Measurements from ENCODE around the gene RALB. TPM values are rescaled to one million over a fixed set of nuclear protein-coding genes. Genes with fewer than 3 reads are reported as not detected.

RALB gene
- total and polyA plus RNA-seq, 2 experiments from 2014 or later: 15.2 to 17.4 TPM

DNA sequence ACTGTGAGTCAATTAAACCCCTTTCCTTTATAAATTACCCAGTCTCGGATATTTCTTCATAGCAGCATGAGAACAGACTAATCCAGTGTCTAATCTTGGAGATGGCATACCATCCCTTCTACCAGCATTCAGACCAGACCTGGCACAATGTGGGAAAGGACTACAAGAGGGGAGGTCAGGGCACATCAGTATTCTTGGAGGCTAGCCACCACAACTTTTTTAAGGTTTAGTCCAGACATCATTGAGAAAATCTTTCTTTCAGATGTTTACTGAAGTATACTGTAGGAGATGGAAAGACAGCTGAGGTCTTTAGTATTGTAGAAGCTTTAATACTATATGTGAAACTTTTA lies 4.0 kb downstream of the RALB start (continued):
- no peak for TF ChIP-seq POLR2AphosphoS5 (IDR thresholded peaks at IDR 0.05; ENCODE audit: low read depth)
- no peak for TF ChIP-seq ZNF331 (CRISPR knock-in tag; IDR thresholded peaks at IDR 0.05; ENCODE audit: low read depth)
- TF ChIP-seq STAT1 (IDR thresholded peaks at IDR 0.05; ENCODE audit: unreplicated experiment): no peak
- TF ChIP-seq EZH2 (IDR thresholded peaks at IDR 0.05; ENCODE audit: low read depth, unreplicated experiment): no peak
- TF ChIP-seq, protein P1, sequence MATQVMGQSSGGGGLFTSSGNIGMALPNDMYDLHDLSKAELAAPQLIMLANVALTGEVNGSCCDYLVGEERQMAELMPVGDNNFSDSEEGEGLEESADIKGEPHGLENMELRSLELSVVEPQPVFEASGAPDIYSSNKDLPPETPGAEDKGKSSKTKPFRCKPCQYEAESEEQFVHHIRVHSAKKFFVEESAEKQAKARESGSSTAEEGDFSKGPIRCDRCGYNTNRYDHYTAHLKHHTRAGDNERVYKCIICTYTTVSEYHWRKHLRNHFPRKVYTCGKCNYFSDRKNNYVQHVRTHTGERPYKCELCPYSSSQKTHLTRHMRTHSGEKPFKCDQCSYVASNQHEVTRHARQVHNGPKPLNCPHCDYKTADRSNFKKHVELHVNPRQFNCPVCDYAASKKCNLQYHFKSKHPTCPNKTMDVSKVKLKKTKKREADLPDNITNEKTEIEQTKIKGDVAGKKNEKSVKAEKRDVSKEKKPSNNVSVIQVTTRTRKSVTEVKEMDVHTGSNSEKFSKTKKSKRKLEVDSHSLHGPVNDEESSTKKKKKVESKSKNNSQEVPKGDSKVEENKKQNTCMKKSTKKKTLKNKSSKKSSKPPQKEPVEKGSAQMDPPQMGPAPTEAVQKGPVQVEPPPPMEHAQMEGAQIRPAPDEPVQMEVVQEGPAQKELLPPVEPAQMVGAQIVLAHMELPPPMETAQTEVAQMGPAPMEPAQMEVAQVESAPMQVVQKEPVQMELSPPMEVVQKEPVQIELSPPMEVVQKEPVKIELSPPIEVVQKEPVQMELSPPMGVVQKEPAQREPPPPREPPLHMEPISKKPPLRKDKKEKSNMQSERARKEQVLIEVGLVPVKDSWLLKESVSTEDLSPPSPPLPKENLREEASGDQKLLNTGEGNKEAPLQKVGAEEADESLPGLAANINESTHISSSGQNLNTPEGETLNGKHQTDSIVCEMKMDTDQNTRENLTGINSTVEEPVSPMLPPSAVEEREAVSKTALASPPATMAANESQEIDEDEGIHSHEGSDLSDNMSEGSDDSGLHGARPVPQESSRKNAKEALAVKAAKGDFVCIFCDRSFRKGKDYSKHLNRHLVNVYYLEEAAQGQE (IDR thresholded peaks at IDR 0.05; ENCODE audit: unreplicated experiment): no peak
- TF ChIP-seq CREB1 (CRISPR knock-in tag; IDR thresholded peaks at IDR 0.05; ENCODE audit: low read depth): no peak
- TF ChIP-seq EZH2phosphoT487 (IDR thresholded peaks at IDR 0.05; ENCODE audit: unreplicated experiment): no peak
- TF ChIP-seq JUNB (IDR thresholded peaks at IDR 0.05; ENCODE audit: unreplicated experiment): no peak

DNA sequence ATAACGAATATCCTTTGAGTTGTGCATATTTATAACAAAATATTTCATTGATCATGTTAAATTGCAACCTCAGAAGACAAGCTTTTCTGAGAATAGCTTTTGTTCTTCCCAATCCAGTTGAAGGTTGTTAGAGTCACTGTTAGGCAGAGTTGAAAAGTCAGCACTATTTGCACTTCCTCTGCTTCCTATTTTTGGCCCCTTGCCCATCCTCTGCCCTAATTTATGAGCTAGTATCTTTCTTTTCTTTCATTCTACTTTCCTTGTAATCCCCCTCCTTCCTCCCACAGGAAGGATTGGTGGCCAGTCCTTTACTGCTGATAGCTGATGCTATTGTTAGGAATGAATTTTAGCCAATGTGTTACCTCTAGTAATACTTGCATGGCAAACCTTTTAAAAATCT lies 4.9 kb downstream of the RALB start:
- TF ChIP-seq ZNF114 (CRISPR knock-in tag; IDR thresholded peaks at IDR 0.05): no peak
- TF ChIP-seq, protein P2, sequence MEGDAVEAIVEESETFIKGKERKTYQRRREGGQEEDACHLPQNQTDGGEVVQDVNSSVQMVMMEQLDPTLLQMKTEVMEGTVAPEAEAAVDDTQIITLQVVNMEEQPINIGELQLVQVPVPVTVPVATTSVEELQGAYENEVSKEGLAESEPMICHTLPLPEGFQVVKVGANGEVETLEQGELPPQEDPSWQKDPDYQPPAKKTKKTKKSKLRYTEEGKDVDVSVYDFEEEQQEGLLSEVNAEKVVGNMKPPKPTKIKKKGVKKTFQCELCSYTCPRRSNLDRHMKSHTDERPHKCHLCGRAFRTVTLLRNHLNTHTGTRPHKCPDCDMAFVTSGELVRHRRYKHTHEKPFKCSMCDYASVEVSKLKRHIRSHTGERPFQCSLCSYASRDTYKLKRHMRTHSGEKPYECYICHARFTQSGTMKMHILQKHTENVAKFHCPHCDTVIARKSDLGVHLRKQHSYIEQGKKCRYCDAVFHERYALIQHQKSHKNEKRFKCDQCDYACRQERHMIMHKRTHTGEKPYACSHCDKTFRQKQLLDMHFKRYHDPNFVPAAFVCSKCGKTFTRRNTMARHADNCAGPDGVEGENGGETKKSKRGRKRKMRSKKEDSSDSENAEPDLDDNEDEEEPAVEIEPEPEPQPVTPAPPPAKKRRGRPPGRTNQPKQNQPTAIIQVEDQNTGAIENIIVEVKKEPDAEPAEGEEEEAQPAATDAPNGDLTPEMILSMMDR (conservative IDR thresholded peaks at IDR 0.05; ENCODE audit: low read depth in 2 of 2): no peak
- no peak for TF ChIP-seq STAT1 (IDR thresholded peaks at IDR 0.05; ENCODE audit: unreplicated experiment)
- no peak for TF ChIP-seq ZNF331 (CRISPR knock-in tag; IDR thresholded peaks at IDR 0.05; ENCODE audit: low read depth)
- TF ChIP-seq EZH2phosphoT487 (IDR thresholded peaks at IDR 0.05; ENCODE audit: unreplicated experiment): no peak
- no peak for TF ChIP-seq POLR2AphosphoS5 (IDR thresholded peaks at IDR 0.05; ENCODE audit: low read depth)
- no peak for TF ChIP-seq NANOG (IDR thresholded peaks at IDR 0.05; ENCODE audit: borderline replicate concordance)
- TF ChIP-seq EZH2 (IDR thresholded peaks at IDR 0.05; ENCODE audit: low read depth, unreplicated experiment): no peak
- TF ChIP-seq, protein P3, sequence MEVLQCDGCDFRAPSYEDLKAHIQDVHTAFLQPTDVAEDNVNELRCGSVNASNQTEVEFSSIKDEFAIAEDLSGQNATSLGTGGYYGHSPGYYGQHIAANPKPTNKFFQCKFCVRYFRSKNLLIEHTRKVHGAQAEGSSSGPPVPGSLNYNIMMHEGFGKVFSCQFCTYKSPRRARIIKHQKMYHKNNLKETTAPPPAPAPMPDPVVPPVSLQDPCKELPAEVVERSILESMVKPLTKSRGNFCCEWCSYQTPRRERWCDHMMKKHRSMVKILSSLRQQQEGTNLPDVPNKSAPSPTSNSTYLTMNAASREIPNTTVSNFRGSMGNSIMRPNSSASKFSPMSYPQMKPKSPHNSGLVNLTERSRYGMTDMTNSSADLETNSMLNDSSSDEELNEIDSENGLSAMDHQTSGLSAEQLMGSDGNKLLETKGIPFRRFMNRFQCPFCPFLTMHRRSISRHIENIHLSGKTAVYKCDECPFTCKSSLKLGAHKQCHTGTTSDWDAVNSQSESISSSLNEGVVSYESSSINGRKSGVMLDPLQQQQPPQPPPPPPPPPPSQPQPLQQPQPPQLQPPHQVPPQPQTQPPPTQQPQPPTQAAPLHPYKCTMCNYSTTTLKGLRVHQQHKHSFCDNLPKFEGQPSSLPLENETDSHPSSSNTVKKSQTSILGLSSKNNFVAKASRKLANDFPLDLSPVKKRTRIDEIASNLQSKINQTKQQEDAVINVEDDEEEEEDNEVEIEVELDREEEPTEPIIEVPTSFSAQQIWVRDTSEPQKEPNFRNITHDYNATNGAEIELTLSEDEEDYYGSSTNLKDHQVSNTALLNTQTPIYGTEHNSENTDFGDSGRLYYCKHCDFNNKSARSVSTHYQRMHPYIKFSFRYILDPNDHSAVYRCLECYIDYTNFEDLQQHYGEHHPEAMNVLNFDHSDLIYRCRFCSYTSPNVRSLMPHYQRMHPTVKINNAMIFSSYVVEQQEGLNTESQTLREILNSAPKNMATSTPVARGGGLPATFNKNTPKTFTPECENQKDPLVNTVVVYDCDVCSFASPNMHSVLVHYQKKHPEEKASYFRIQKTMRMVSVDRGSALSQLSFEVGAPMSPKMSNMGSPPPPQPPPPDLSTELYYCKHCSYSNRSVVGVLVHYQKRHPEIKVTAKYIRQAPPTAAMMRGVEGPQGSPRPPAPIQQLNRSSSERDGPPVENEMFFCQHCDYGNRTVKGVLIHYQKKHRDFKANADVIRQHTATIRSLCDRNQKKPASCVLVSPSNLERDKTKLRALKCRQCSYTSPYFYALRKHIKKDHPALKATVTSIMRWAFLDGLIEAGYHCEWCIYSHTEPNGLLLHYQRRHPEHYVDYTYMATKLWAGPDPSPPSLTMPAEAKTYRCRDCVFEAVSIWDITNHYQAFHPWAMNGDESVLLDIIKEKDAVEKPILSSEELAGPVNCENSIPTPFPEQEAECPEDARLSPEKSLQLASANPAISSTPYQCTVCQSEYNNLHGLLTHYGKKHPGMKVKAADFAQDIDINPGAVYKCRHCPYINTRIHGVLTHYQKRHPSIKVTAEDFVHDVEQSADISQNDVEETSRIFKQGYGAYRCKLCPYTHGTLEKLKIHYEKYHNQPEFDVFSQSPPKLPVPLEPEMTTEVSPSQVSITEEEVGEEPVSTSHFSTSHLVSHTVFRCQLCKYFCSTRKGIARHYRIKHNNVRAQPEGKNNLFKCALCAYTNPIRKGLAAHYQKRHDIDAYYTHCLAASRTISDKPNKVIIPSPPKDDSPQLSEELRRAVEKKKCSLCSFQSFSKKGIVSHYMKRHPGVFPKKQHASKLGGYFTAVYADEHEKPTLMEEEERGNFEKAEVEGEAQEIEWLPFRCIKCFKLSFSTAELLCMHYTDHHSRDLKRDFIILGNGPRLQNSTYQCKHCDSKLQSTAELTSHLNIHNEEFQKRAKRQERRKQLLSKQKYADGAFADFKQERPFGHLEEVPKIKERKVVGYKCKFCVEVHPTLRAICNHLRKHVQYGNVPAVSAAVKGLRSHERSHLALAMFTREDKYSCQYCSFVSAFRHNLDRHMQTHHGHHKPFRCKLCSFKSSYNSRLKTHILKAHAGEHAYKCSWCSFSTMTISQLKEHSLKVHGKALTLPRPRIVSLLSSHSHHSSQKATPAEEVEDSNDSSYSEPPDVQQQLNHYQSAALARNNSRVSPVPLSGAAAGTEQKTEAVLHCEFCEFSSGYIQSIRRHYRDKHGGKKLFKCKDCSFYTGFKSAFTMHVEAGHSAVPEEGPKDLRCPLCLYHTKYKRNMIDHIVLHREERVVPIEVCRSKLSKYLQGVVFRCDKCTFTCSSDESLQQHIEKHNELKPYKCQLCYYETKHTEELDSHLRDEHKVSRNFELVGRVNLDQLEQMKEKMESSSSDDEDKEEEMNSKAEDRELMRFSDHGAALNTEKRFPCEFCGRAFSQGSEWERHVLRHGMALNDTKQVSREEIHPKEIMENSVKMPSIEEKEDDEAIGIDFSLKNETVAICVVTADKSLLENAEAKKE (CRISPR knock-in tag; IDR thresholded peaks at IDR 0.05): no peak
- TF ChIP-seq JUNB (IDR thresholded peaks at IDR 0.05; ENCODE audit: unreplicated experiment): no peak
- peaks cover 13% of the 10 kb centered on the region; the same call in 1 of the 2 replicates for H3F3A ChIP-seq (replicated peaks; ENCODE audit: low read depth)
- DNase-seq (ENCODE audit: low spot score): no peak
- no peaks in the 10 kb centered on the region for H3K36me3 ChIP-seq (ENCODE audit: insufficient read depth)
- H3K4me1 ChIP-seq (ENCODE audit: insufficient read depth): peaks cover 8% of the 10 kb centered on the region
- no peak overlapping the region for H2AFZ ChIP-seq
- Mint-ChIP-seq H3K4me1 (peaks cover 18% of the 10 kb centered on the region; the same call in 2 of the 3 replicates), H3K36me3 (ENCODE audit: low read depth) (peaks cover 11% of the 10 kb centered on the region), H3K27me3 (ENCODE audit: insufficient read depth, low read depth, poor library complexity) (peaks cover 20% of the 10 kb centered on the region), H3K9me3 (peaks cover 7% of the 10 kb centered on the region; the same call in 2 of the 3 replicates), H3K4me3 (no peak overlapping the region), H3K27ac (no peak overlapping the region)
- peaks cover 12% of the 10 kb centered on the region; the same call in 1 of the 2 replicates for H3K79me2 ChIP-seq (replicated peaks; ENCODE audit: insufficient read depth)
- no peak for ATAC-seq
- peaks cover 4% of the 10 kb centered on the region for H4K20me1 ChIP-seq (replicated peaks; ENCODE audit: insufficient read depth)
- no peak overlapping the region for H3K4me3 ChIP-seq
- peaks cover 23% of the 10 kb centered on the region for H3K27me3 ChIP-seq (ENCODE audit: insufficient read depth)
- H3K9me2 ChIP-seq (ENCODE audit: insufficient read depth): peaks cover 6% of the 10 kb centered on the region; the same call in 1 of the 2 replicates
- H3K27ac ChIP-seq (ENCODE audit: low read depth): no peak overlapping the region
- H3K4me2 ChIP-seq: no peak overlapping the region

All from GM23338 (cell line).